CD4-positive, alpha-beta T cell (primary cell): ENCODE results near the gene HOXC10. TPM values are rescaled to one million over a fixed set of nuclear protein-coding genes. Genes with fewer than 3 reads are reported as not detected.

ENCODE experiments used
- ATAC-seq: fragments of 200-7000 bp; cut with Tn5 transposase; one replicate; pipeline ENCODE4 v1.10.0; 2022; ENCODE audit warnings: mild to moderate bottlenecking; ENCODE audit not compliant: poor library complexity
- CTCF ChIA-PET: fragments of 350-600 bp; sonication (Branson Sonifier 250); formaldehyde crosslinking; loops from one replicate; lab custom pipeline; 2021; ENCODE audit warnings: antibody characterized with exemption, inconsistent platforms; lab: Charles Lee
- POLR2A ChIA-PET: fragments of 350-600 bp; sonication (Branson Sonifier 250); formaldehyde crosslinking; loops from one replicate; lab custom pipeline; 2021; ENCODE audit warnings: antibody characterized with exemption, inconsistent platforms; lab: Charles Lee
- DNase-seq, 14 experiments: peaks; one replicate each; pipeline ENCODE4 v3.0.0-alpha.2; 2013 to 2020; ENCODE audit warnings: mixed read lengths in 2 of 14
- H3K27ac ChIP-seq, 2 donors: one replicate each; pipeline versions ENCODE4 v1.5.1 to v1.7.0; 2013; ENCODE audit warnings: low read length in 2 of 2, low read depth in 1 of 2, mild to moderate bottlenecking in 1 of 2
- H3K27me3 ChIP-seq, 2 experiments: 1 replicate in 1 of 2; 2 replicates in 1 of 2; pipeline versions ENCODE4 v1.6.1 to v1.7.0; 2013; ENCODE audit warnings: low read length in 2 of 2, control low read depth in 1 of 2, mild to moderate bottlenecking in 1 of 2, moderate library complexity in 1 of 2; ENCODE audit not compliant: insufficient read depth in 2 of 2, control insufficient read depth in 1 of 2
- H3K36me3 ChIP-seq: one replicate; pipeline ENCODE4 v1.6.1; 2013; ENCODE audit warnings: low read length, control low read depth; ENCODE audit not compliant: insufficient read depth
- H3K4me1 ChIP-seq: one replicate; pipeline ENCODE4 v1.6.1; 2013; ENCODE audit warnings: low read length, control low read depth; ENCODE audit not compliant: insufficient read depth
- H3K4me3 ChIP-seq: one replicate; pipeline ENCODE4 v1.5.1; 2013; ENCODE audit warnings: mild to moderate bottlenecking, low read length, moderate library complexity
- H3K9me3 ChIP-seq, 2 experiments: 1 replicate in 1 of 2; 2 replicates in 1 of 2; pipeline versions ENCODE4 v1.6.1 to v1.7.0; 2013; ENCODE audit warnings: low read length in 2 of 2, mild to moderate bottlenecking in 2 of 2, control low read depth in 1 of 2, moderate library complexity in 1 of 2; ENCODE audit not compliant: control insufficient read depth in 1 of 2, insufficient read depth in 1 of 2
- H3K27ac Mint-ChIP-seq: one replicate; pipeline ENCODE4 v1.8.0; 2020; ENCODE audit warnings: mixed read lengths
- H3K27me3 Mint-ChIP-seq: one replicate; pipeline ENCODE4 v1.8.0; 2021; ENCODE audit warnings: mixed read lengths
- H3K36me3 Mint-ChIP-seq: one replicate; pipeline ENCODE4 v1.8.0; 2021; ENCODE audit warnings: low read depth, mixed read lengths
- H3K4me1 Mint-ChIP-seq: one replicate; pipeline ENCODE4 v1.8.0; 2021; ENCODE audit warnings: low read depth, mixed read lengths
- H3K4me3 Mint-ChIP-seq: one replicate; pipeline ENCODE4 v1.8.0; 2020; ENCODE audit warnings: mild to moderate bottlenecking, mixed read lengths
- H3K9me3 Mint-ChIP-seq: one replicate; pipeline ENCODE4 v1.8.0; 2020; ENCODE audit warnings: mixed read lengths
- intact Hi-C, 2 experiments: fragments of 100-400 bp; cut with DNase I in 1 of 2; cut with micrococcal nuclease in 1 of 2; formaldehyde crosslinking; loops; one replicate each; pipeline versions ENCODE4 v1.15.1 to v1.9.0; 2023 to 2025; cut with DNase I, micrococcal nuclease
- total RNA-seq, 174 experiments: library from RNA in 2 of 174; stranded (reverse) in 2 of 174; gene quantifications; one replicate each; pipeline ENCODE4 v1.2.3 and lab custom pipeline; 2021 to 2026
- TF ChIP-seq, protein P1 (sequence below): fragments of 200-600 bp; IDR thresholded peaks from one replicate; pipeline ENCODE4 v1.8.0; 2022; ENCODE audit warnings: antibody characterized with exemption, mild to moderate bottlenecking

HOXC10 gene
- total RNA-seq, 2 experiments from 2014 or later: not detected

- Histone ChIP-seq H3K4me1 (peaks cover 48% of the 10 kb centered on the region), H3K9me3 (peaks cover 0 to 30% of the 10 kb centered on the region in 2 experiments), H3K27me3 (peaks cover 88 to 95% of the 10 kb centered on the region in 2 experiments), H3K36me3 (no peaks in the 10 kb centered on the region), H3K4me3 (no peak overlapping the region), H3K27ac (no peak overlapping the region)
- ChIA-PET CTCF (interaction anchor here (0.8 to 2.0 kb wide), 3 partner anchors 10 to 192 kb away, joined by 3 to 6 read pairs (median 4); no protein-coding TSS in a partner anchor), POLR2A (interaction anchor here (1.7 to 2.1 kb wide), 2 partner anchors 38 to 172 kb away, joined by 4 to 6 read pairs; partner anchors contain the start of gene HOXC4)
- H3K27me3 Mint-ChIP-seq: peaks cover 93% of the 10 kb centered on the region
- intact Hi-C loops: loop anchor here in 1 of 2 experiments (2.0 kb wide), 1 partner anchor 14 kb away; the partner anchor contains the start of gene HOXC6
- ATAC-seq (no peak), DNase-seq (no peak)
- no peak overlapping the region for H3K27ac Mint-ChIP-seq
- TF ChIP-seq, protein P1, sequence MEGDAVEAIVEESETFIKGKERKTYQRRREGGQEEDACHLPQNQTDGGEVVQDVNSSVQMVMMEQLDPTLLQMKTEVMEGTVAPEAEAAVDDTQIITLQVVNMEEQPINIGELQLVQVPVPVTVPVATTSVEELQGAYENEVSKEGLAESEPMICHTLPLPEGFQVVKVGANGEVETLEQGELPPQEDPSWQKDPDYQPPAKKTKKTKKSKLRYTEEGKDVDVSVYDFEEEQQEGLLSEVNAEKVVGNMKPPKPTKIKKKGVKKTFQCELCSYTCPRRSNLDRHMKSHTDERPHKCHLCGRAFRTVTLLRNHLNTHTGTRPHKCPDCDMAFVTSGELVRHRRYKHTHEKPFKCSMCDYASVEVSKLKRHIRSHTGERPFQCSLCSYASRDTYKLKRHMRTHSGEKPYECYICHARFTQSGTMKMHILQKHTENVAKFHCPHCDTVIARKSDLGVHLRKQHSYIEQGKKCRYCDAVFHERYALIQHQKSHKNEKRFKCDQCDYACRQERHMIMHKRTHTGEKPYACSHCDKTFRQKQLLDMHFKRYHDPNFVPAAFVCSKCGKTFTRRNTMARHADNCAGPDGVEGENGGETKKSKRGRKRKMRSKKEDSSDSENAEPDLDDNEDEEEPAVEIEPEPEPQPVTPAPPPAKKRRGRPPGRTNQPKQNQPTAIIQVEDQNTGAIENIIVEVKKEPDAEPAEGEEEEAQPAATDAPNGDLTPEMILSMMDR: no peak
- peak overlapping the region; percentile 56 for H3K4me3 Mint-ChIP-seq
- H3K9me3 Mint-ChIP-seq: no peaks in the 10 kb centered on the region
- no peaks in the 10 kb centered on the region for H3K36me3 Mint-ChIP-seq
- H3K4me1 Mint-ChIP-seq: peaks cover 31% of the 10 kb centered on the region
These were observed 30.3 kb downstream of the HOXC10 start for GRCh38 chr12:54015018-54015931.

DNA sequence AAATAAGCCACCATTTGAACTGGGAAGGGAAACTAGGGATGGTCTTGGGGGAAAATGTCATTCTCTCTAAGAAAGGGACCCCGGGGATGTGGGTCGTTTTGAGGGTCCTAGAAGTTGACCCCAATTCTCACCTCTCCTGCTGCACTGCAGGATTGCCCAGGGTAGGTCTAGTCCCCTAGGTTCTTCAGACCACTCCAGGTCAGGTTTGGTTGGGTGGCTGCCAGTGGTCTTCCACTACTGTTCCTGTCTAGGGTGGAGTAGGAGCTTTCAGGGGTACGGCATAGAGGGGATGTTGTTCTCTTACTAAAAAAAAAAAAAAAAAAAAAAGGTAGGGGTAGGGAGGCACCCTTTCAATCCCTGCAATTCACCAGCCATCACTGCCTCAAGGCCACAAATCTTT, 31.1 kb downstream of the HOXC10 start:
- Histone ChIP-seq H3K4me3 (no peak overlapping the region), H3K27me3 (peaks cover 88 to 93% of the 10 kb centered on the region in 2 experiments), H3K9me3 (peaks cover 0 to 29% of the 10 kb centered on the region in 2 experiments), H3K27ac (no peak overlapping the region), H3K36me3 (no peaks in the 10 kb centered on the region), H3K4me1 (peaks cover 47% of the 10 kb centered on the region)
- Mint-ChIP-seq H3K36me3 (no peaks in the 10 kb centered on the region), H3K4me3 (no peak overlapping the region), H3K27me3 (peaks cover 93% of the 10 kb centered on the region), H3K9me3 (no peaks in the 10 kb centered on the region), H3K4me1 (peaks cover 25% of the 10 kb centered on the region), H3K27ac (no peak overlapping the region)
- ATAC-seq (no peak), DNase-seq (no peak)
- ChIA-PET CTCF (interaction anchor here (0.6 to 2.0 kb wide), 5 partner anchors 11 to 191 kb away, joined by 3 to 6 read pairs (median 3); no protein-coding TSS in a partner anchor), POLR2A (interaction anchor here (0.9 to 2.1 kb wide), 3 partner anchors 10 to 171 kb away, joined by 4 to 6 read pairs (median 5); partner anchors contain the start of gene HOXC4)
- TF ChIP-seq, protein P1: no peak
- intact Hi-C loops: no loop called here

DNA sequence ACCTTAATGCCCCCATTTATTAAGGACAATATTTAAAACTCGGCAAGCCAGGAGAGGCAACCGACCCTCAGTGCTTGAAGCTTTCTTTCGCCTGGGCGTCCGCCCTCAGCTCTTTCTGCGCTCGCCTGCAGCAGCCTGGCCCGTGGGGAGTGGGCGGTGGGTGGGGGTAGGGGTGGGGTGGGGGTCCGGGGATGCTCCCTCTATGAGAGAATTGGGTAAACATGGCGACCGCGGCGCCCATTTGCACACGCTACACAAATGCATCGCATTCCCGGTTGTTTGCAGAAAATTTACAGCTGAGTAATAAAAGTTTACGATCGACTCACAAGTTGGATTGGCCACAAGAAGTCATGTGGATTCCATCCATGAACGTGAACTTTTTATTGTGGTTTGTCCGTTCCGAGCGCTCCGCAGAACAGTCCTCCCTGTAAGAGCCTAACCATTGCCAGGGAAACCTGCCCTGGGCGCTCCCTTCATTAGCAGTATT, 31.6 kb downstream of the HOXC10 start:
- H3K27me3 Mint-ChIP-seq: peaks cover 93% of the 10 kb centered on the region
- intact Hi-C loops: no loop called here
- DNase-seq: no peak
- peaks cover 0 to 29% of the 10 kb centered on the region in 2 experiments for H3K9me3 ChIP-seq
- TF ChIP-seq, protein P1: no peak
- H3K4me1 Mint-ChIP-seq: peaks cover 21% of the 10 kb centered on the region
- no peak for ATAC-seq
- peaks cover 88 to 93% of the 10 kb centered on the region in 2 experiments for H3K27me3 ChIP-seq
- ChIA-PET CTCF (interaction anchor here (0.6 to 2.0 kb wide), 6 partner anchors 11 to 185 kb away, joined by 3 to 6 read pairs (median 3); partner anchors contain the start of gene SMUG1), POLR2A (interaction anchor here (0.9 to 2.1 kb wide), 3 partner anchors 10 to 171 kb away, joined by 4 to 6 read pairs (median 5); partner anchors contain the start of gene HOXC4)
- no peaks in the 10 kb centered on the region for H3K36me3 Mint-ChIP-seq
- H3K9me3 Mint-ChIP-seq: no peaks in the 10 kb centered on the region
- no peak overlapping the region for H3K27ac Mint-ChIP-seq
- no peak overlapping the region for H3K27ac ChIP-seq
- no peak overlapping the region for H3K4me3 ChIP-seq
- H3K36me3 ChIP-seq: no peaks in the 10 kb centered on the region
- H3K4me3 Mint-ChIP-seq: no peak overlapping the region
- peaks cover 42% of the 10 kb centered on the region for H3K4me1 ChIP-seq
